ENCODE measurements around the gene OR11G2. TPM values are rescaled to one million over a fixed set of nuclear protein-coding genes. Genes with fewer than 3 reads are reported as not detected.
"Not testable (repeated sequence)": the region's sequence is repeated elsewhere in the genome, so short reads cannot be mapped to it uniquely, and the experiment has no call there.

Gene OR11G2
- total and polyA plus RNA-seq, 4 donors: not detected

DNA sequence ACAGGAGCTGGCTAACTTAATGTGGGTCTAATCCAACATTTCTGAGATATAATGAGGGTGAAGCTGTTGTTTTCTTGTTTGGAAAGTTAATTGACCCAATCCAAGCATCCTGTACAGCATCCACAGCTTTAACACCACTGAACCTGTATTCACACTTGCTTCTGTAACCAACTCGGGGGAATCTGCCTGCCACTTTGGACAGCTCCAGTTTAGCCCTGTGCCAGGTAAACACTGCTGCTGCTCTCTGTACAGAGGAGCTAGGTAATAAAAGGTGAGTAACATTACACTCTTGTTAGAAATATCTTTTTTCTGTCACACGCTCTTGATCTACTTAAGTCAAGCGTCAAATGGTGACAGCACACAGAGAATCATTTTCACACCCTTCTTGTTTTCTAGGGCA is 700 bp downstream of the OR11G2 start:
- Histone ChIP-seq H3K27ac (ENCODE audit: low read depth in 1 of 2, low read length in 1 of 2) (no peak overlapping the region), H3K36me3 (ENCODE audit: control insufficient read depth in 4 of 4, insufficient read depth in 4 of 4, low read length in 4 of 4) (no peaks in the 10 kb centered on the region), H3K9me3 (ENCODE audit: control insufficient read depth in 4 of 4, insufficient read depth in 3 of 4, low read length in 3 of 4) (peaks cover 0 to 4% (median 0%) of the 10 kb centered on the region in 4 donors), H3K9ac (ENCODE audit: insufficient read depth in 1 of 2, low read length in 2 of 2) (no peak overlapping the region), H3K4me3 (no peak overlapping the region), H3K4me1 (ENCODE audit: control insufficient read depth in 5 of 5, insufficient read depth in 5 of 5, low read length in 5 of 5) (no peaks in the 10 kb centered on the region), H3K27me3 (ENCODE audit: control insufficient read depth in 3 of 3, insufficient read depth in 3 of 3, low read length in 2 of 3) (no peaks in the 10 kb centered on the region)
- ATAC-seq (ENCODE audit: insufficient read depth, low FRiP score): no peak
- DNase-seq: no peak
- TF ChIP-seq, protein P1, sequence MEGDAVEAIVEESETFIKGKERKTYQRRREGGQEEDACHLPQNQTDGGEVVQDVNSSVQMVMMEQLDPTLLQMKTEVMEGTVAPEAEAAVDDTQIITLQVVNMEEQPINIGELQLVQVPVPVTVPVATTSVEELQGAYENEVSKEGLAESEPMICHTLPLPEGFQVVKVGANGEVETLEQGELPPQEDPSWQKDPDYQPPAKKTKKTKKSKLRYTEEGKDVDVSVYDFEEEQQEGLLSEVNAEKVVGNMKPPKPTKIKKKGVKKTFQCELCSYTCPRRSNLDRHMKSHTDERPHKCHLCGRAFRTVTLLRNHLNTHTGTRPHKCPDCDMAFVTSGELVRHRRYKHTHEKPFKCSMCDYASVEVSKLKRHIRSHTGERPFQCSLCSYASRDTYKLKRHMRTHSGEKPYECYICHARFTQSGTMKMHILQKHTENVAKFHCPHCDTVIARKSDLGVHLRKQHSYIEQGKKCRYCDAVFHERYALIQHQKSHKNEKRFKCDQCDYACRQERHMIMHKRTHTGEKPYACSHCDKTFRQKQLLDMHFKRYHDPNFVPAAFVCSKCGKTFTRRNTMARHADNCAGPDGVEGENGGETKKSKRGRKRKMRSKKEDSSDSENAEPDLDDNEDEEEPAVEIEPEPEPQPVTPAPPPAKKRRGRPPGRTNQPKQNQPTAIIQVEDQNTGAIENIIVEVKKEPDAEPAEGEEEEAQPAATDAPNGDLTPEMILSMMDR (IDR thresholded peaks at IDR 0.05; ENCODE audit: control extremely low read depth, extremely low read depth): no peak
- WGBS, 2 donors: 81 to 84% methylated on average over 3 of the region's 3 CpGs

DNA sequence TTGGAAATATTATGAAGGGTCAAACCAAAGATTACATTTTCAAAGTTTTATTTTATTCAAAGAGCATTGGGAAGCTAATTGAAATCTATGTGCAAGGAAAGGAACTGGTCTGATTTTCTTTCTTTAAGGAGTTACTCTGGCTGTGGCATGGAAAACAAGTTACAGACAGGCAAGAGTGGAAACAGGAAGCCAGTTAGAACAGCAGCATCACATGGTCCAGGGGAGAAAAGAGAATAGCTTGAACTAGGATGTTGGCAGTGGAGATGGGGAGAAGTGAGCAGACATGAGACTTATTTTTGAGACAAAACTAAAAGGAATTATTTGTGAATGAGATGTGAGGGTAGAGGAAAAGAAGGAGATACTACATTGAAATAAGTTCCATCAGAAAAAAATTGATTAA is 3.4 kb downstream of the OR11G2 start:
- Histone ChIP-seq H3K9ac (ENCODE audit: insufficient read depth in 1 of 2, low read length in 2 of 2) (no peak overlapping the region), H3K27me3 (ENCODE audit: control insufficient read depth in 3 of 3, insufficient read depth in 3 of 3, low read length in 2 of 3) (no peaks in the 10 kb centered on the region), H3K9me3 (ENCODE audit: control insufficient read depth in 4 of 4, insufficient read depth in 3 of 4, low read length in 3 of 4) (peaks cover 0 to 5% (median 0%) of the 10 kb centered on the region in 4 donors), H3K4me3 (no peak overlapping the region), H3K4me1 (ENCODE audit: control insufficient read depth in 5 of 5, insufficient read depth in 5 of 5, low read length in 5 of 5) (no peaks in the 10 kb centered on the region), H3K27ac (ENCODE audit: low read depth in 1 of 2, low read length in 1 of 2) (no peak overlapping the region), H3K36me3 (ENCODE audit: control insufficient read depth in 4 of 4, insufficient read depth in 4 of 4, low read length in 4 of 4) (no peaks in the 10 kb centered on the region)
- TF ChIP-seq, protein P1 (IDR thresholded peaks at IDR 0.05; ENCODE audit: control extremely low read depth, extremely low read depth): no peak
- DNase-seq (no peak), ATAC-seq (ENCODE audit: insufficient read depth, low FRiP score) (no peak)

DNA sequence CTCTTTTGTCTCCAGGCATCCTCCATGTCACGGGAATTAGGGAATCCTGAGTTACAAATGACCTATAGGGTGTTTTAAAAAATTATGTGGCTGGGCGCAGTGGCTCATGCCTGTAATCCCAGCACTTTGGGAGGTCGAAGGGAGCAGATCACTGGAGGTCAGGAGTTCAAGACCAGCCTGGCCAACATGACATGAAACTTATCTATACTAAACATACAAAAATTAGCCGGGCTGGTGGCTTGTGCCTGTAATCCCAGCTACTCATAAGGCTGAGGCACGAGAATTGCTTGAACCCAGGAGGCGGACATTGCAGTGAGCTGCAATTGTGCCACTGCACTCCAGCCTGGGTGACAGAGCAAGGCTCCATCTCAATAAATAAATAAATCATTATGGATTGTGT is 4.5 kb downstream of the OR11G2 start:
- not testable (repeated sequence) for H3K36me3 ChIP-seq (ENCODE audit: control insufficient read depth in 4 of 4, insufficient read depth in 4 of 4, low read length in 4 of 4); H3K9me3 ChIP-seq (ENCODE audit: control insufficient read depth in 4 of 4, insufficient read depth in 3 of 4, low read length in 3 of 4); H3K4me3 ChIP-seq; ATAC-seq (ENCODE audit: insufficient read depth, low FRiP score); H3K27me3 ChIP-seq (ENCODE audit: control insufficient read depth in 3 of 3, insufficient read depth in 3 of 3, low read length in 2 of 3); H3K4me1 ChIP-seq (ENCODE audit: control insufficient read depth in 5 of 5, insufficient read depth in 5 of 5, low read length in 5 of 5); DNase-seq; H3K27ac ChIP-seq (ENCODE audit: low read depth in 1 of 2, low read length in 1 of 2); H3K9ac ChIP-seq (ENCODE audit: insufficient read depth in 1 of 2, low read length in 2 of 2)
- WGBS, 2 donors: 70 to 78% methylated on average over 6 of the region's 6 CpGs

DNA sequence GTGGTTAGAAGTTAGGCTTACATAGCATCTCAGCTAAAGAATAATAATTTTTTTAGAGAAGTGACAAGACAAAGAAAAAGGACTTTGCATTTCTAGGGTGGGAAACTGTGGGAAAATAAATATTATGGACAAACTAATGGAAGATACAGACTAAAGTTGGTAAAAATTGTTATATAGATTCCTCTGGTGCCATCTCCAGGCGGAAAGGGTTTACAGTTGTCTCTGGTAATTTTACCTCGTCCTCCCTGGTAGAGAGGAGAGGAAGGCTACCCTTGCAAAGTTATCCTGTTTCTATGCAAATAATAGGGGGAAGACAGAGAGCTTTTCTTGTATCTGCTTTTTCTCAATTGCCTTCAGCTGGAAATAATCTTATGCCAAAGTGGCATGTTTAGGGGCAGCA is 5.2 kb downstream of the OR11G2 start:
- DNase-seq: no peak
- no peak overlapping the region for H3K9ac ChIP-seq (ENCODE audit: insufficient read depth in 1 of 2, low read length in 2 of 2)
- H3K27me3 ChIP-seq (ENCODE audit: control insufficient read depth in 3 of 3, insufficient read depth in 3 of 3, low read length in 2 of 3): no peaks in the 10 kb centered on the region
- WGBS, 2 donors: 26 to 29% methylated on average over 2 of the region's 2 CpGs
- no peak overlapping the region for H3K27ac ChIP-seq (ENCODE audit: low read depth in 1 of 2, low read length in 1 of 2)
- ATAC-seq (ENCODE audit: insufficient read depth, low FRiP score): no peak
- H3K4me1 ChIP-seq (ENCODE audit: control insufficient read depth in 5 of 5, insufficient read depth in 5 of 5, low read length in 5 of 5): no peaks in the 10 kb centered on the region
- peaks cover 0 to 2% (median 0%) of the 10 kb centered on the region in 4 donors for H3K9me3 ChIP-seq (ENCODE audit: control insufficient read depth in 4 of 4, insufficient read depth in 3 of 4, low read length in 3 of 4)
- no peaks in the 10 kb centered on the region for H3K36me3 ChIP-seq (ENCODE audit: control insufficient read depth in 4 of 4, insufficient read depth in 4 of 4, low read length in 4 of 4)
- TF ChIP-seq, protein P1 (IDR thresholded peaks at IDR 0.05; ENCODE audit: control extremely low read depth, extremely low read depth): no peak
- H3K4me3 ChIP-seq: no peak overlapping the region
